Activated T-helper 9 cell treated with anti-CD3 and anti-CD28 coated beads, Interleukin-2, amount 50 U/mL, for 16 hours (primary cell): ENCODE measurements around the gene ODR4.
A peak's percentile ranks its signal among the peaks of the same experiment; 100 is the strongest.
"Not testable (repeated sequence)": the region's sequence is repeated elsewhere in the genome, so short reads cannot be mapped to it uniquely, and the experiment has no call there.

Source experiments
- DNase-seq: peaks from one replicate; pipeline ENCODE4 v3.0.0-alpha.2; 2020; ENCODE audit warnings: low read depth

Gene ODR4

GRCh38 chr1:186375152-186375928 is at the start of gene ODR4, which contains the start of gene TPR:
ODR4 (plus strand) TSS chr1:186375838; CDS start chr1:186379786, 3,948 bp downstream.
TPR (minus strand) TSS chr1:186375253; CDS start chr1:186375028, 225 bp downstream.
- DNase-seq, result peak; percentile 95

- no peak for DNase-seq
Observed at GRCh38 chr1:186326009-186326408, 49.6 kb upstream of the ODR4 start.

DNA sequence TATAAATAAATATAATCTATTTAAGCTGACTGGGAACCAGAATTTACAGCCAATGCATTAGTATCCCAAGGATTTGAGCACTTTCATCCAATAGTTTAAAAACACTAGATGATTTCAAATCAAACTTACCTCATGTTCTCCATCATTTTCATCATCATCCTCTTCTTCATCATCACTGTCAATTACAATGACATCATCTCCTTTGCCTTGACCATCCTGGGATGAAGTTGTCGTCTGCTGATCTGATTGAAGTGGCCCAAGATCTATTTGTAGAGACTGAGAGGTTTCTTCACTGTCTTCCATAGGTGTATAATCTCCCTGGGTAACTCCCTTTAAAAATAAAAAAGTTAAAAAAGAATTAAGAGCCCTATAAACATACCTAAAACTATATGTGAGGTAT is 48.3 kb upstream of the ODR4 start:
- no peak for DNase-seq

DNA sequence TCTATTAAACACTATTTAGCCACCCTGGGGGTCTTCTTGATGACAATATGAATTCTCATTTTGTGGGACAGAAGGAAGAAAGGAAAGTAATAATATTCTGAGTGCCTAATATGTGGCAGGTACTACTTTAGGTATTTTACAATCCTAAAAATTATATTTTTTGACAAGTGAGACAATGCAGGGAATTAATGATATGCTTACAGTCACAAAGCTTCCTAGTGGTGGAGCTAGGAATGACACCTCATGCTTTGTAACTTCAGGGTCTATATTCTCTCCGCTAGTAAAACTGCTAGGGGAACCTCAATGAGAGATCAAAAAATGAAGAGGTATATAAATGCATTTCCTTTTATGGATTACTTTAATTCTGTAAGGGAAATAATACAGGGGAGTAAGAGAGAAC is 44.9 kb upstream of the ODR4 start:
- no peak for DNase-seq

DNA sequence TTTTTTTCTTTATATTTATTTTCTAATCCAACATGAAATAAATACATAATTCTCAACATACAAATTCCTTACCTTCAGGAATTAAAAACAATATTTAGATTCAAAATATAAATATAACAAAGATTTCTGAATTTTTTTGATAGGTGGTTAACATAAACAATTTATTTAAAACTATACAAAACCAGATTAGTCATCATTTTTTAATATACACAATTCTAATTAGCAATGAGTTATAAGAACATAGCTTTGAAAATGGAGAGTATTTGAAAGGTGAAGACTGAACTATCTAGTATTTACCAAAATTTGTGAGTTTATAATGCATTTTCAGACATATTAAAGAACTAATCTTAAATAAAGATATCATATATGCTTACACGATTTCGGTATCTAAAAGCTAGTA is 38.1 kb upstream of the ODR4 start:
- no peak for DNase-seq

GRCh38 chr1:186340772-186341171 is 34.9 kb upstream of the ODR4 start:
- DNase-seq, result no peak

GRCh38 chr1:186347837-186348691 is 27.6 kb upstream of the ODR4 start:
- not testable (repeated sequence) for DNase-seq

DNA sequence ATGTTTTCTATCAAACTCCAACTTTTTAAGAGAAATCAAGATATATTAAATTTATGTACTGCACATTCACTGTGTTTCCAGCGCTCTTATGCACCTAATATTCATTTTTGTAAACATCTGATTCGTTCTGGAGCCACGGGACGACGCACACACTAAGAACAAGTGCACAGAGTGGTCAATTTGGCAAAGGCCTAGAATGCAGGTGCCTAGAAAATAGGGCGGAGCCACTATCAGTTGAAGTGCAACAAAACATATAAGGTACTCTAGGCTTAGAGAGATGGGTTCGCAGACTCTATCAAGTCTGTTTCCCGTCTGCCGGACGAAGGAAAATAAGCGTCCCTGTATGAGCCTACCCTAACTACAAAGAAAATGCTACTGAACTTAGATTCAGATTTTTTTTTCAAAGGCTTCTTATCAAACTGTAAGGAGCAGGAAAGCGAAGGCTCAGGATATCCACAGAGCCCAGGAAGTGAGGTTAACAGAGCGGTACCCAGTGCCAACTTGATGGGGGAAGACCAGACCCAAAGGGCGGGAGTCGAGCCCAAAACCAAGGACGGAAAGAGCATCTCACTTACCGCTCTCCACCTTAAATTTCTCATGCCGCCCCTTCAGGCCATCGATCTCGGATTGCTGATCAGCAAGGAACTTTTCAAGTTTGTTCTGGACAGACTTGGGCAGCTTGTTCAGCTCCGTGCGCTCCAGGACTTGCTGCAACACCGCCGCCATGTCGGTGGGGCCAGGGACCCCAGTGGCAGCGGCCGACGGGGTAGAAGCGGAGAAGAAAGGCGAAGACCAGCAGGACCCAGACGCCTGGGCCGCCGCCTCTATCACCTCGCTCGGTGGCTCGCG is 1.1 kb upstream of the ODR4 start:
- DNase-seq, result peak; percentile 1

- DNase-seq, result no peak
Observed at GRCh38 chr1:186375929-186376319, 286 bp downstream of the ODR4 start.

DNA sequence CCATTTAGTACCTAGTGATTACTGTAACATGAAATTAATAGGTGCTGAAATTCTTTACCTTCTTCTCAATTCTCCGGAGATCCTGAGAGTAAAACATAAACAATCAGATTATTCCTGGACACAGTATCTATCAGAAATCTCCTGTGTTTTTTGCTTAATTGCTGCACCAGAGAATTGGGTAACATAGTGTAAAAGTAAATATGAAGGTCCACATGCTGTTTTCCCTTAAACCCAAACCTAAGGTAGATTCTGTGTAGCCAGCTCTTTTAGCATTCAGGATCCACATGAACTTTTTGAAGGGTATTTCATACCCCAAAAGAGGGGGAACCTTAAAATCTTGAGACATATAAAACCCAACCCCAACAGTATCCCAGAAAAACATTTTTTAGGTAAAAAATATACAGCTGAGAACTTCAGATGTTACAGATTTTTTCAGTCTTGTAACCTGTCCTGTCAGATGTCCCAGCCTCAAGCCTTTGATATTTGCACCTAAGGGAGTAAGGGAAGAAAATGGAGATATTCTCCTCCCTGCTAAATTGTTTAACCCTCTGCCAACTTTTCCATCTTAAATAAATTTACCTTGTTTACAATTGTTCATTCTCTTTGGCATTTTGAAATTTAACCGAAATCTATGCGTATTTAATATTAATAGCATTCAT is 11.2 kb downstream of the ODR4 start:
- no peak for DNase-seq

DNA sequence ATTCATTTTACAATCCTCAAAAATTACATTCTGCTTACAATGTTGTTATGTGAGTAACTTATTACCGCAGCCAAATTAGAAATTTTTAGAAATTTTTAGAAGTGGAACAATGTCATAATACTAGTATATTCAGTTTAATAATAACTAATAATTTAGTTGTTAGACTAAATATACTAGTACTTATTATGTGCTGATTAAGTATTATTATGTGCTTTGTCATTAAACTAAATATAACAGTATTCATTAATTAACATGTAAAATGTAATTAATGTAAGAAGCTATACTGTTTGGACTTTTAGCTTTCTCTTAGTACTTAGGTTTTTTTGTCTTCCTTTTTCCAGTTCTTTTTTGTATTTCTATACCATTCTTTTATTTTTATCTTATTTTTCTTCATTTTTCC is 15.3 kb downstream of the ODR4 start:
- DNase-seq, result no peak

DNA sequence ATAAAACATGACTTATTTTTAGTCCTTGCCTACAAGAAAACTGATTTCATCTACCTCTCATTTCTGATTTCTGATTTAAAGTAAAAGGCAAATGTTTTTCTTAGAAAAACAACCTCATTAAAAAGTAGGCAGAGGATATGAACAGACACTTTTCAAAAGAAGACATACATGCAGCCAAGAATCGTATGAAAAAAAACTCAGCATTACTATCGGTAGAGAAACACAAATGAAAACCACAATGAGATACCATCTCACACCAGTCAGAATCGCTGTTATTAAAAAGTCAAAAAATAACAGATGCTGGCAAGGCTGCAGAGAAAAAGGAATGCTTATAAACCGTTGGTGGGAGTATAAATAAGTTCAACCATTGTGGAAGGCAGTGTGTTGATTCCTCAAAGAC is 16.2 kb downstream of the ODR4 start:
- no peak for DNase-seq

DNA sequence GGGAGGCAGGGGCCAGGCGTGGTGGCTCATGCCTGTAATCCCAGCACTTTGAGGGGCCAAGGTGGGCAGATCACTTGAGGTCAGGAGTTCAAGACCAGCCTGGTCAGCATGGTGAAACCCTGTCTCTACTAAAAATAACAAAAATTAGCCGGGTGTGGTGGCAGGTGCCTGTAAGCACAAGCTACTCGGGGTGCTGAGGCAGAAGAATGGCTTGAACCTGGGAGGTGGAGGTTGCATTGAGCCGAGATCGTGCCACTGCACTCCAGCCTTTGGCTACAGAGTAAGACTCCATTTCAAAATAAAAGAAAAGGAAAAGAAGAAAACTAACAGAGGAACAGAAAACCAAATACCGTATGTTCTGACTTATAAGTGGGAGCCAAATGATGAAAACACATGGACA is 17.1 kb downstream of the ODR4 start:
- not testable (repeated sequence) for DNase-seq

- not testable (repeated sequence) for DNase-seq
Observed at GRCh38 chr1:186401446-186401845, 25.8 kb downstream of the ODR4 start.

GRCh38 chr1:186403632-186404031 is 28.0 kb downstream of the ODR4 start:
- DNase-seq, result no peak

DNA sequence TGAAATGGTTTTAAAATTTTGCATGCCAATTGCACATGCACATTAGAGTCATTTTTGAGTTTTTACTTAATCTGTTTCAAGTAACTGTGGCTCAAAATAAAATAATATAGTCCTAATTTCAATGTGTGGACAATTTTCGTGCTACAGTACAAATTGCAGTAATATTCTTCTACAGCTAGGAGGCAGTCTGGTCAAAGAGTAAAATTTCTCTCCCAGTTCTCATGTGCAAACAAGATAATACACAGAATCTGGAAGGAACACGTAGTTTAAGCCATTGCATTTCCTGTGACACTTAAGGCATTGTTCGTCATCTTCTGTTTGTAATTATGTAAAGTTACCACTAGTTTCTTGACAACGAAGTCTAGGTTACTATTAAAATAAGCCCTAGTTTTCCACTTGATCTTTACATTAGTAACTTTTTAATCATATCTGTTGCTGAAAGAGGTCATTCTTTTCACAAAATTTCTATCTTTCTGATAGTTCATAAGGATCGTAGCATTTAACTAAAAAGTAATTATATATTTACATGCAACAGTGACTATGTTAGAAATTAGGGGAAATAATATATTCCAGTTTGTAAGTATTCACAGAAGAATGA is 28.9 kb downstream of the ODR4 start:
- no peak for DNase-seq

GRCh38 chr1:186409091-186409490 is 33.5 kb downstream of the ODR4 start:
- no peak for DNase-seq

- DNase-seq, result no peak
Observed at GRCh38 chr1:186413319-186413718, 37.7 kb downstream of the ODR4 start.

DNA sequence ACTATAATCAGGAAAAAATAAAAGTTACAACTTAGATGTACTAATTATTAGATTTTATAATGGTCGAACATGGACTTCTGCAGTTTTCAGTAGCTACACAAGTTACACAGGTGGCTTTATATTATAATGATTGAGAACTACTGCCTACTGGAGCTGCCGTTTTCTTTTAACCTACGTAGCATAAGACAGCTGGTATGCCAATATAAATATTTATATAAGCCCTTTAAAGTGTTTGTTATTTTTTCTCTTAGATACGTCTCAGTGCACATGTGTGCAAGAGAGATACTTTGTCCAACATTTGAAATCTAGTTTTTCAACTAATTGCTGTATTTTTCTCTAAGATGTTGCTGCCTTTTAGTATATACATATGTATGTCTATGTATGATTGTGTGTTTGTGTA is 42.9 kb downstream of the ODR4 start:
- DNase-seq, result no peak

- no peak for DNase-seq
Observed at GRCh38 chr1:186420311-186420710, 44.7 kb downstream of the ODR4 start.

DNA sequence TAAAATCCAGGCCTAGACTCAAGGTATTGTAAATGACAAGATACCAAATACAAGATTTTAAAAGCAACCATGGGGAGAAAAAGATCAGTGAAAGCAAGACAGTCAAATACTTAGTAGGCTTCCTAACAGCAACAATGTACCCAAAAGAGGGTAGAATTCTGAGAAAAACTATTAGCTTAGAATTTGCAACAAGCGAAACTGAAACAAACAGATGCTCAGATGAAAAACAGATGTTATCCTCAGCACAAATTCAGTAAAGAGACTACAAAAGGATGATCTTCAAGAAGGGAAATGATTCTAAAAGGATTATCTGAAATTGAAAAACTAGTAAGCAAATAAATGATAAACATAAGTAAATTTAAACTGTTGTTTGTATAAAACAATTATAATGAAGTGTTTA is 45.3 kb downstream of the ODR4 start:
- no peak for DNase-seq
